Mucosa of stomach (tissue), 1 donor: ENCODE results near the gene NKAPD1.
A peak's percentile ranks its signal among the peaks of the same experiment; 100 is the strongest.
"Not testable (repeated sequence)": the region's sequence is repeated elsewhere in the genome, so short reads cannot be mapped to it uniquely, and the experiment has no call there.

Experiments used
- H3K27me3 ChIP-seq: one replicate; pipeline ENCODE4 v1.7.0; 2013; ENCODE audit warnings: mild to moderate bottlenecking, low read length; ENCODE audit not compliant: control insufficient read depth, insufficient read depth
- H3K36me3 ChIP-seq: one replicate; pipeline ENCODE4 v1.7.0; 2013; ENCODE audit warnings: low read length; ENCODE audit not compliant: control insufficient read depth, insufficient read depth
- H3K4me1 ChIP-seq: one replicate; pipeline ENCODE4 v1.7.0; 2013; ENCODE audit warnings: mild to moderate bottlenecking, low read length; ENCODE audit not compliant: control insufficient read depth, insufficient read depth
- H3K4me3 ChIP-seq: one replicate; pipeline ENCODE4 v1.7.0; 2013; ENCODE audit warnings: low read length
- H3K9ac ChIP-seq: one replicate; pipeline ENCODE4 v1.7.0; 2013; ENCODE audit warnings: mild to moderate bottlenecking, low read length, moderate library complexity
- H3K9me3 ChIP-seq: one replicate; pipeline ENCODE4 v1.7.0; 2013; ENCODE audit warnings: mild to moderate bottlenecking, low read length, moderate library complexity; ENCODE audit not compliant: control insufficient read depth
- donor health status: Pancreatic carcinoma.

The NKAPD1 gene

GRCh38 chr11:112048256-112048655 is 25.8 kb upstream of the NKAPD1 start:
- not testable (repeated sequence) for H3K4me1 ChIP-seq, H3K36me3 ChIP-seq, H3K9ac ChIP-seq, H3K4me3 ChIP-seq, H3K9me3 ChIP-seq, H3K27me3 ChIP-seq

GRCh38 chr11:112049777-112050176 is 24.3 kb upstream of the NKAPD1 start:
- H3K9me3 ChIP-seq, result no peaks in the 10 kb centered on the region
- H3K9ac ChIP-seq, result no peak overlapping the region
- H3K36me3 ChIP-seq, result no peaks in the 10 kb centered on the region
- H3K4me3 ChIP-seq, result no peak overlapping the region
- no peaks in the 10 kb centered on the region for H3K4me1 ChIP-seq
- no peaks in the 10 kb centered on the region for H3K27me3 ChIP-seq

GRCh38 chr11:112050721-112051120 is 23.4 kb upstream of the NKAPD1 start:
- Histone ChIP-seq H3K4me3 (no peak overlapping the region), H3K9ac (no peak overlapping the region), H3K36me3 (no peaks in the 10 kb centered on the region), H3K4me1 (no peaks in the 10 kb centered on the region), H3K27me3 (no peaks in the 10 kb centered on the region), H3K9me3 (no peaks in the 10 kb centered on the region)

- no peaks in the 10 kb centered on the region for H3K4me1 ChIP-seq
- no peaks in the 10 kb centered on the region for H3K9me3 ChIP-seq
- no peaks in the 10 kb centered on the region for H3K36me3 ChIP-seq
- no peaks in the 10 kb centered on the region for H3K27me3 ChIP-seq
- no peak overlapping the region for H3K4me3 ChIP-seq
- no peak overlapping the region for H3K9ac ChIP-seq
Measured at GRCh38 chr11:112051768-112052167, 22.3 kb upstream of the NKAPD1 start.

- no peaks in the 10 kb centered on the region for H3K9me3 ChIP-seq
- no peaks in the 10 kb centered on the region for H3K36me3 ChIP-seq
- no peaks in the 10 kb centered on the region for H3K4me1 ChIP-seq
Measured at GRCh38 chr11:112057170-112057569, 16.9 kb upstream of the NKAPD1 start.

GRCh38 chr11:112058103-112058502 is 16.0 kb upstream of the NKAPD1 start:
- H3K4me3 ChIP-seq, result no peak overlapping the region
- no peaks in the 10 kb centered on the region for H3K4me1 ChIP-seq
- no peaks in the 10 kb centered on the region for H3K27me3 ChIP-seq
- no peaks in the 10 kb centered on the region for H3K9me3 ChIP-seq
- H3K9ac ChIP-seq, result no peak overlapping the region
- H3K36me3 ChIP-seq, result no peaks in the 10 kb centered on the region

More at GRCh38 chr11:112057170-112057569, 16.9 kb upstream of the NKAPD1 start:
- Histone ChIP-seq H3K27me3 (no peaks in the 10 kb centered on the region), H3K4me3 (no peak overlapping the region), H3K9ac (no peak overlapping the region)

GRCh38 chr11:112062923-112063322 is 11.2 kb upstream of the NKAPD1 start:
- no peaks in the 10 kb centered on the region for H3K36me3 ChIP-seq
- H3K9me3 ChIP-seq, result no peaks in the 10 kb centered on the region
- H3K4me1 ChIP-seq, result no peaks in the 10 kb centered on the region
- no peak overlapping the region for H3K4me3 ChIP-seq
- no peaks in the 10 kb centered on the region for H3K27me3 ChIP-seq
- no peak overlapping the region for H3K9ac ChIP-seq

- H3K4me1 ChIP-seq, result peaks cover 6% of the 10 kb centered on the region
Measured at GRCh38 chr11:112082729-112083128, 8.6 kb downstream of the NKAPD1 start.

GRCh38 chr11:112085822-112086421 is 11.8 kb downstream of the NKAPD1 start:
- peak overlapping the region; percentile 89 for H3K4me3 ChIP-seq
- H3K4me1 ChIP-seq, result peaks cover 6% of the 10 kb centered on the region
- H3K9ac ChIP-seq, result peak overlapping the region; percentile 93
- H3K27me3 ChIP-seq, result no peaks in the 10 kb centered on the region
- no peaks in the 10 kb centered on the region for H3K9me3 ChIP-seq
- H3K36me3 ChIP-seq, result peaks cover under 1% of the 10 kb centered on the region

More at GRCh38 chr11:112082729-112083128, 8.6 kb downstream of the NKAPD1 start:
- Histone ChIP-seq H3K4me3 (no peak overlapping the region), H3K36me3 (no peaks in the 10 kb centered on the region), H3K9me3 (no peaks in the 10 kb centered on the region), H3K9ac (no peak overlapping the region), H3K27me3 (no peaks in the 10 kb centered on the region)

GRCh38 chr11:112086422-112087191 is 12.5 kb downstream of the NKAPD1 start, which contains the start of the genes SDHD and TIMM8B:
Gene SDHD (plus strand): TSS chr11:112086873. CDS start chr11:112086908, 35 bp downstream.
Gene TIMM8B (minus strand): TSS chr11:112086756. CDS start chr11:112086723, 33 bp downstream.
- peaks cover 6% of the 10 kb centered on the region for H3K4me1 ChIP-seq
- peaks cover 7% of the 10 kb centered on the region for H3K36me3 ChIP-seq
- H3K4me3 ChIP-seq, result peak within 1 kb of the TSS; percentile 89
- H3K9ac ChIP-seq, result peak within 1 kb of the TSS; percentile 93
- no peaks in the 10 kb centered on the region for H3K27me3 ChIP-seq
- no peaks in the 10 kb centered on the region for H3K9me3 ChIP-seq

- Histone ChIP-seq H3K27me3 (no peaks in the 10 kb centered on the region), H3K4me3 (peak overlapping the region; percentile 89), H3K4me1 (peaks cover 6% of the 10 kb centered on the region), H3K9me3 (no peaks in the 10 kb centered on the region), H3K9ac (peak overlapping the region; percentile 93), H3K36me3 (peaks cover 7% of the 10 kb centered on the region)
Measured at GRCh38 chr11:112087212-112087611, 13.1 kb downstream of the NKAPD1 start.

GRCh38 chr11:112095302-112095701 is 21.2 kb downstream of the NKAPD1 start:
- H3K9me3 ChIP-seq, H3K9ac ChIP-seq, H3K4me3 ChIP-seq, H3K4me1 ChIP-seq, H3K27me3 ChIP-seq, H3K36me3 ChIP-seq: not testable (repeated sequence)
